ENCODE data around the gene MRAS.

GRCh38 chr3:138450181-138450580 lies 101.8 kb downstream of the MRAS start:
- TF ChIP-seq CTCF (IDR thresholded peaks at IDR 0.05) (no peak), EP300 (IDR thresholded peaks at IDR 0.05) (no peak)
